ENCODE measurements around the gene SMCO2. TPM values are rescaled to one million over a fixed set of nuclear protein-coding genes. Genes with fewer than 3 reads are reported as not detected.

The SMCO2 gene
- total and polyA plus RNA-seq, 2 of the 4 experiments (the other 2 are of a cell fraction) = 0.19 TPM; not detected in 1

DNA sequence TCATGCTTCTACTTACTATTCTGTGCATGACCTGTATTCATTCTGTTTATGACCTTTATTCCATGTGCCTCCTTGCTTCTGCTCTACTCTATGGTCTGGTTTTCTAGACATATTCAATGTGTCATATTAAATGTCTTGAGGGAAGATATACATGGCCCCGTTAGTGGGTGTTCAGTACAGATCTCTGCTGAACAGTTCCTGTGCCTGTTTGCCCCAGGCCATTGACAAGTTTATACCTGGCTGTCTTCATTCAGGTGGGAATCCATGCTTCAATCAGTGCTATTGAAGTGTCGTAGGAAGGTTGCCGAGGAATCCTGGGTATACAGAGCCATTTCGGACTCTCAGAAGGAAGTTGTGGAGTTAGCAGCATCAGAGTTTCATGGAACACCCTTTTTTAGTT lies 70.1 kb downstream of the SMCO2 start:
- Histone ChIP-seq H3K36me3 (ENCODE audit: control insufficient read depth, insufficient read depth, low read length) (no peaks in the 10 kb centered on the region), H3K9me1 (ENCODE audit: insufficient read depth, low read length) (peaks cover 8% of the 10 kb centered on the region), H2BK120ac (ENCODE audit: low read depth, low read length) (no peak overlapping the region), H3K27ac (ENCODE audit: insufficient read depth, low read length) (no peak overlapping the region), H3K4me2 (ENCODE audit: low read depth, low read length) (no peak overlapping the region), H3K18ac (ENCODE audit: low read depth, low read length) (no peak overlapping the region), H3K9me3 (ENCODE audit: control insufficient read depth, insufficient read depth, low read length) (no peaks in the 10 kb centered on the region), H3K56ac (ENCODE audit: extremely low read depth, insufficient read depth, low read length) (no peak overlapping the region), H2AK9ac (replicated peaks; ENCODE audit: low read depth, low read length, poor library complexity) (no peak overlapping the region), H3K4me1 (ENCODE audit: control insufficient read depth, insufficient read depth, low read length) (peaks cover 8% of the 10 kb centered on the region), H2AFZ (replicated peaks; ENCODE audit: low read length, poor library complexity) (no peak overlapping the region), H3K9ac (ENCODE audit: low read depth, low read length) (no peak overlapping the region), H4K8ac (ENCODE audit: low read depth in 2 of 2, low read length in 2 of 2) (no peak overlapping the region), H2BK20ac (ENCODE audit: low read depth, low read length) (no peak overlapping the region), H4K5ac (ENCODE audit: low read depth, low read length) (no peak overlapping the region), H3K27me3 (ENCODE audit: control insufficient read depth, insufficient read depth, low read length) (no peaks in the 10 kb centered on the region), H2BK15ac (ENCODE audit: low read depth, low read length) (no peak overlapping the region), H2AK5ac (ENCODE audit: low read depth, low read length) (no peak overlapping the region), H4K91ac (ENCODE audit: insufficient read depth, low read depth, low read length) (no peak overlapping the region), H3K4ac (ENCODE audit: low read depth, low read length) (no peak overlapping the region), H3K14ac (replicated peaks; ENCODE audit: low read depth, low read length) (no peak overlapping the region), H3K79me1 (ENCODE audit: low read depth in 1 of 2, low read length in 2 of 2) (peaks cover 0 to 3% of the 10 kb centered on the region in 2 experiments; a peak in 1 of 4 replicates), H4K20me1 (ENCODE audit: insufficient read depth, low read length) (no peaks in the 10 kb centered on the region), H3K23ac (ENCODE audit: low read depth, low read length) (no peak overlapping the region), H2BK5ac (ENCODE audit: low read depth, low read length, poor library complexity, severe bottlenecking) (no peak overlapping the region), H3K4me3 (ENCODE audit: insufficient read depth, low read depth, low read length) (no peak overlapping the region)
- DNase-seq (no peak), ATAC-seq (ENCODE audit: low read depth) (no peak)
- CTCF ChIA-PET = interaction anchor here (0.7 kb wide), 1 partner anchor 75 kb away, joined by 3 read pairs; no protein-coding TSS in a partner anchor
- BruUV-seq (replicated peaks) = no TSS peak
- POLR2A ChIA-PET (ENCODE audit: unreplicated experiment) = no interaction called here
- dilution Hi-C loops (cut with HindIII; ENCODE audit: low sequenced_read_pairs, unreplicated experiment) = no loop called here
- no CpG with 5 or more reads among the region's 4 CpGs for WGBS, 2 experiments (ENCODE audit: extremely low coverage in 2 of 2, insufficient read length in 1 of 2)
- no peak for TF ChIP-seq BHLHE40 (IDR thresholded peaks at IDR 0.05; ENCODE audit: low read depth, low read length)
- TF ChIP-seq CEBPB (IDR thresholded peaks at IDR 0.05; ENCODE audit: low read depth, low read length) = no peak
- TF ChIP-seq, protein P1, sequence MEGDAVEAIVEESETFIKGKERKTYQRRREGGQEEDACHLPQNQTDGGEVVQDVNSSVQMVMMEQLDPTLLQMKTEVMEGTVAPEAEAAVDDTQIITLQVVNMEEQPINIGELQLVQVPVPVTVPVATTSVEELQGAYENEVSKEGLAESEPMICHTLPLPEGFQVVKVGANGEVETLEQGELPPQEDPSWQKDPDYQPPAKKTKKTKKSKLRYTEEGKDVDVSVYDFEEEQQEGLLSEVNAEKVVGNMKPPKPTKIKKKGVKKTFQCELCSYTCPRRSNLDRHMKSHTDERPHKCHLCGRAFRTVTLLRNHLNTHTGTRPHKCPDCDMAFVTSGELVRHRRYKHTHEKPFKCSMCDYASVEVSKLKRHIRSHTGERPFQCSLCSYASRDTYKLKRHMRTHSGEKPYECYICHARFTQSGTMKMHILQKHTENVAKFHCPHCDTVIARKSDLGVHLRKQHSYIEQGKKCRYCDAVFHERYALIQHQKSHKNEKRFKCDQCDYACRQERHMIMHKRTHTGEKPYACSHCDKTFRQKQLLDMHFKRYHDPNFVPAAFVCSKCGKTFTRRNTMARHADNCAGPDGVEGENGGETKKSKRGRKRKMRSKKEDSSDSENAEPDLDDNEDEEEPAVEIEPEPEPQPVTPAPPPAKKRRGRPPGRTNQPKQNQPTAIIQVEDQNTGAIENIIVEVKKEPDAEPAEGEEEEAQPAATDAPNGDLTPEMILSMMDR (conservative IDR thresholded peaks at IDR 0.05; ENCODE audit: low read depth, low read length) = no peak
- TF ChIP-seq, protein P2, sequence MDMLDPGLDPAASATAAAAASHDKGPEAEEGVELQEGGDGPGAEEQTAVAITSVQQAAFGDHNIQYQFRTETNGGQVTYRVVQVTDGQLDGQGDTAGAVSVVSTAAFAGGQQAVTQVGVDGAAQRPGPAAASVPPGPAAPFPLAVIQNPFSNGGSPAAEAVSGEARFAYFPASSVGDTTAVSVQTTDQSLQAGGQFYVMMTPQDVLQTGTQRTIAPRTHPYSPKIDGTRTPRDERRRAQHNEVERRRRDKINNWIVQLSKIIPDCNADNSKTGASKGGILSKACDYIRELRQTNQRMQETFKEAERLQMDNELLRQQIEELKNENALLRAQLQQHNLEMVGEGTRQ (IDR thresholded peaks at IDR 0.05; ENCODE audit: low read depth, low read length) = no peak
- intact Hi-C loops (cut with micrococcal nuclease) = no loop called here
- in situ Hi-C loops (cut with MboI; ENCODE audit: low sequenced_read_pairs) = loop anchor here (5.0 kb wide), 1 partner anchor 74 kb away; no protein-coding TSS in a partner anchor
